ENCODE data around the gene FAM24B. TPM values are rescaled to one million over a fixed set of nuclear protein-coding genes. Genes with fewer than 3 reads are reported as not detected.

Gene FAM24B
- total RNA-seq, 1 experiment from 2014 or later = not detected

- no peak for DNase-seq (ENCODE audit: low spot score)
Observed at GRCh38 chr10:122828716-122829255, 50.6 kb downstream of the FAM24B start.

GRCh38 chr10:122827302-122827701 lies 52.1 kb downstream of the FAM24B start:
- DNase-seq (ENCODE audit: low spot score) = no peak

- no peak for DNase-seq (ENCODE audit: low spot score)
Observed at GRCh38 chr10:122822973-122823690, 56.2 kb downstream of the FAM24B start.

GRCh38 chr10:122821808-122822207 lies 57.6 kb downstream of the FAM24B start:
- no peak for DNase-seq (ENCODE audit: low spot score)

- DNase-seq (ENCODE audit: low spot score) = no peak
Observed at GRCh38 chr10:122815458-122815857, 63.9 kb downstream of the FAM24B start.

GRCh38 chr10:122814493-122814892 lies 64.9 kb downstream of the FAM24B start:
- DNase-seq (ENCODE audit: low spot score) = no peak

- DNase-seq (ENCODE audit: low spot score) = no peak
Observed at GRCh38 chr10:122812751-122813150, 66.6 kb downstream of the FAM24B start.

GRCh38 chr10:122802282-122802681 lies 77.1 kb downstream of the FAM24B start:
- DNase-seq (ENCODE audit: low spot score) = no peak

Other genes starting within 250 kb of the FAM24B start
- not detected in 2 replicates for gene C10orf120, start 179.7 kb downstream of the FAM24B start, total RNA-seq (2014; rRNA removed; shearing (Covaris generic))
- gene CUZD1, start 33.7 kb downstream of the FAM24B start, total RNA-seq (2014; rRNA removed; shearing (Covaris generic)) = not detected in 2 replicates
- gene FAM24A, start 31.0 kb upstream of the FAM24B start, total RNA-seq (2014; rRNA removed; shearing (Covaris generic)) = not detected in 2 replicates
- gene C10orf88, start 74.6 kb upstream of the FAM24B start, total RNA-seq (2014; rRNA removed; shearing (Covaris generic)) = 5.3 and 6.6 TPM in 2 replicates
- 2.0 and 8.3 TPM in 2 replicates for gene PSTK, start 100.8 kb upstream of the FAM24B start, total RNA-seq (2014; rRNA removed; shearing (Covaris generic))
- gene IKZF5, start 129.2 kb upstream of the FAM24B start, total RNA-seq (2014; rRNA removed; shearing (Covaris generic)) = 0.84 and 1.6 TPM in 2 replicates
- 5.4 and 5.9 TPM in 2 replicates for gene ACADSB, start 129.4 kb upstream of the FAM24B start, total RNA-seq (2014; rRNA removed; shearing (Covaris generic))